Nephron (organoid): ENCODE measurements around the gene HEBP2.

Source experiments
- H3K27ac Mint-ChIP-seq, 3 experiments: 2 replicates each; pipeline ENCODE4 v1.8.0; 2020; ENCODE audit warnings: mixed read lengths in 3 of 3, mild to moderate bottlenecking in 2 of 3, moderate library complexity in 1 of 3
- H3K27me3 Mint-ChIP-seq: 2 replicates; pipeline ENCODE4 v1.8.0; 2021; ENCODE audit warnings: low read depth, mild to moderate bottlenecking, moderate library complexity, mixed read lengths
- H3K36me3 Mint-ChIP-seq: 2 replicates; pipeline ENCODE4 v1.8.0; 2020; ENCODE audit warnings: low read depth, mixed read lengths
- H3K4me1 Mint-ChIP-seq: 2 replicates; pipeline ENCODE4 v1.8.0; 2020; ENCODE audit warnings: mixed read lengths
- H3K4me3 Mint-ChIP-seq, 3 experiments: 2 replicates each; pipeline ENCODE4 v1.8.0; 2020; ENCODE audit warnings: mild to moderate bottlenecking in 3 of 3, mixed read lengths in 3 of 3, moderate library complexity in 2 of 3
- H3K9me3 Mint-ChIP-seq: 2 replicates; pipeline ENCODE4 v1.8.0; 2020; ENCODE audit warnings: mixed read lengths
- TF ChIP-seq, protein P1 (sequence below), 3 experiments: fragments of 200-600 bp; sonication (generic); IDR thresholded peaks; one replicate each; pipeline ENCODE4 v1.5.0; 2021; ENCODE audit warnings: antibody characterized with exemption in 3 of 3; ENCODE audit not compliant: unreplicated experiment in 3 of 3

Gene HEBP2

DNA sequence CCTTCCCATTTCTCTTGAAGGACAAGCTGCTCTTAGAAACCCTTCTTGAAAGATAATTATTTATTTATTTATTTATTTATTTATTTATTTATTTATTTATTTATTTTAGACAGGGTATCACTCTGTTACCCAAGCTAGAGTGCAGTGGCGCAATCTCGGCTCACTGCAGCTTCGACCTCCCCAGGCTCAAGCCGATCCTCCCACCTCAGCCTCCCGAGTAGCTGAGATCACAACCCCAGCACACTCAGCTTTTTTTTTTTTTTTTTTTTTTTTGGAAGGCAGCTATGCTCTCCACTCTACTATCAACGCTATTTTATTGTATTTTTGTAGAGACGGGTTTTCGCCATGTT is 1.2 kb upstream of the HEBP2 start:
- H3K27ac Mint-ChIP-seq, result no peak overlapping the region
- TF ChIP-seq, protein P1, sequence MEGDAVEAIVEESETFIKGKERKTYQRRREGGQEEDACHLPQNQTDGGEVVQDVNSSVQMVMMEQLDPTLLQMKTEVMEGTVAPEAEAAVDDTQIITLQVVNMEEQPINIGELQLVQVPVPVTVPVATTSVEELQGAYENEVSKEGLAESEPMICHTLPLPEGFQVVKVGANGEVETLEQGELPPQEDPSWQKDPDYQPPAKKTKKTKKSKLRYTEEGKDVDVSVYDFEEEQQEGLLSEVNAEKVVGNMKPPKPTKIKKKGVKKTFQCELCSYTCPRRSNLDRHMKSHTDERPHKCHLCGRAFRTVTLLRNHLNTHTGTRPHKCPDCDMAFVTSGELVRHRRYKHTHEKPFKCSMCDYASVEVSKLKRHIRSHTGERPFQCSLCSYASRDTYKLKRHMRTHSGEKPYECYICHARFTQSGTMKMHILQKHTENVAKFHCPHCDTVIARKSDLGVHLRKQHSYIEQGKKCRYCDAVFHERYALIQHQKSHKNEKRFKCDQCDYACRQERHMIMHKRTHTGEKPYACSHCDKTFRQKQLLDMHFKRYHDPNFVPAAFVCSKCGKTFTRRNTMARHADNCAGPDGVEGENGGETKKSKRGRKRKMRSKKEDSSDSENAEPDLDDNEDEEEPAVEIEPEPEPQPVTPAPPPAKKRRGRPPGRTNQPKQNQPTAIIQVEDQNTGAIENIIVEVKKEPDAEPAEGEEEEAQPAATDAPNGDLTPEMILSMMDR (IDR thresholded peaks at IDR 0.05; ENCODE audit: unreplicated experiment in 3 of 3), result no peak
- peaks cover 20% of the 10 kb centered on the region for H3K36me3 Mint-ChIP-seq
- no peaks in the 10 kb centered on the region for H3K9me3 Mint-ChIP-seq
- peak overlapping the region; percentile 85 to 89 (median 86) for H3K4me3 Mint-ChIP-seq
- no peaks in the 10 kb centered on the region for H3K27me3 Mint-ChIP-seq
- peaks cover 9% of the 10 kb centered on the region for H3K4me1 Mint-ChIP-seq

GRCh38 chr6:138403324-138403800 is 661 bp upstream of the HEBP2 start:
- peaks cover 9% of the 10 kb centered on the region for H3K4me1 Mint-ChIP-seq
- H3K27me3 Mint-ChIP-seq, result no peaks in the 10 kb centered on the region
- peak overlapping the region; percentile 85 to 89 (median 86) for H3K4me3 Mint-ChIP-seq
- TF ChIP-seq, protein P1 (IDR thresholded peaks at IDR 0.05; ENCODE audit: unreplicated experiment in 3 of 3), result peak in 2 of 3 experiments; percentile 14 to 30
- no peaks in the 10 kb centered on the region for H3K9me3 Mint-ChIP-seq
- peak overlapping the region in 1 of 3 experiments; percentile 69 for H3K27ac Mint-ChIP-seq
- H3K36me3 Mint-ChIP-seq, result peaks cover 24% of the 10 kb centered on the region

DNA sequence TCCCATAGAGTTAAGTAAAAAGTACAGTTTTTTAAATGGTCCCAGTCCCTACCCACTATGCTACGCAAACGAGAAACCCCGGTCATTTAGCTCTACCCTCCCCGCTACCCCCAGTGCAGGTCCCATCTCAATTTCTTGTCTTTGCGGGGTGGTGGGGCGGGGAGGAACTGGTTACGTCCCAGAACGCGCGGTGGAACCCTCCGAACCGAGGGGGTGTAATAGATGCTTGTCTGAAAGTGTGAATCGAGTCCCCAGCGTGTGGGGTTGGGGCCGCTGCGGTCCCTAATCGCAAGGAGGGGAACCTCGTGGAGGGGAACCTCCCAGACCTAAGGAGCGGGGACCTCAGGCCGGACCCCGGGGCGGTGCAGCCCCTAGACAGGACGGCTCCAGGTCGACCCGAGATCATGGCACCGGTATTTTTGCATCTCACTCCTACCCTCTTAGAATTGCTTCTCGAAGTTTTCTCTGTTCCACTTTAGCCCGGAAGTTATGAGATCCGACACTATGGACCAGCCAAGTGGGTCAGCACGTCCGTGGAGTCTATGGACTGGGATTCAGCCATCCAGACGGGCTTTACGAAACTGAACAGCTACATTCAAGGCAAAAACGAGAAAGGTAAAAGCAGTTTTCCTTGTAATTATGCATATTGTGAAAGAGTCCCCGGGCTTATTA is 779 bp downstream of the HEBP2 start:
- H3K9me3 Mint-ChIP-seq, result no peaks in the 10 kb centered on the region
- peak overlapping the region; percentile 8 to 81 (median 65) for H3K27ac Mint-ChIP-seq
- H3K4me1 Mint-ChIP-seq, result peaks cover 9% of the 10 kb centered on the region
- TF ChIP-seq, protein P1 (IDR thresholded peaks at IDR 0.05; ENCODE audit: unreplicated experiment in 3 of 3), result no peak
- H3K36me3 Mint-ChIP-seq, result peaks cover 37% of the 10 kb centered on the region
- no peaks in the 10 kb centered on the region for H3K27me3 Mint-ChIP-seq
- peak overlapping the region; percentile 89 to 90 (median 89) for H3K4me3 Mint-ChIP-seq

DNA sequence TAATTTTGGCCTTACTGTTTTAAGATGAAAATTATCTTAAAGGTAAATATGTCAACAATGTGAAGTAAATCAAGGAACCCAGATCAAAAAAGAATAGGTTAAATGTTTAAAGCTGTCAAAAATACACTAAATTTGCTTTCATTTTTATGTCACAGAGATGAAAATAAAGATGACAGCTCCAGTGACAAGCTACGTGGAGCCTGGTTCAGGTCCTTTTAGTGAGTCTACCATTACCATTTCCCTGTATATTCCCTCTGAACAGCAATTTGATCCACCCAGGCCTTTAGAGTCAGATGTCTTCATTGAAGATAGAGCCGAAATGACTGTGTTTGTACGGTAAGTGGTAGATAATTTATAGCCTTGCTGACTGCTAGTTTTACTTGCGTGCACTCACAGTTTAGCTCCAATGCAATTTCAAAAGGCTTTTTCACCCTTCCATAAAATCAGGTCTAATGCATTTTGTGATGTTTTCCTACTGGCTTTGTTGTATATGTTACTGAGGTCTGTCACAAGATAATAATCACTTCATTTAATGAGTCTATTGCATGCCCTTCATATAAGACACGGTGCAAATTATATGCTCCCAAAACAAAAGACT is 1.9 kb downstream of the HEBP2 start:
- peak overlapping the region; percentile 89 to 90 (median 89) for H3K4me3 Mint-ChIP-seq
- H3K9me3 Mint-ChIP-seq, result no peaks in the 10 kb centered on the region
- no peaks in the 10 kb centered on the region for H3K27me3 Mint-ChIP-seq
- peaks cover 45% of the 10 kb centered on the region for H3K36me3 Mint-ChIP-seq
- TF ChIP-seq, protein P1 (IDR thresholded peaks at IDR 0.05; ENCODE audit: unreplicated experiment in 3 of 3), result no peak
- peaks cover 9% of the 10 kb centered on the region for H3K4me1 Mint-ChIP-seq
- H3K27ac Mint-ChIP-seq, result no peak overlapping the region

DNA sequence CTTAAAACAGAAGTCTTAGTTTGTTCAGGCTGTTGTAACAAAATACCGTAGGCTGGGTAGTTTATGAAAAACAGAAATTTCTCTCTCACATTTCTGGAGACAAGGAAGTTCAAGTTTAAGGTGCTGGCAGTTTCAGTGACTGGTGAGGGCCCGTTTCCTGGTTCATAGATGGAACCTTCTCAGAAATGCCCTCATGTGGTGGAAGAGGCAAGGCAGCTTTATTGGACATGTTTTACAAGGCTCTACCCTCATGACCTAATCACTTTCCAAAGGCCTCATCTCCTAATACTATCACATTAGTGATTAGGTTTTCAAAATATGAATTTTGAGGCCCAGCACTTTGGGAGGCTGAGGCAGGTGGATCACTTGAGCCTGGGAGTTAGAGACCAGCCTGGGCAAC is 2.4 kb downstream of the HEBP2 start:
- Mint-ChIP-seq H3K9me3 (no peaks in the 10 kb centered on the region), H3K4me1 (peaks cover 9% of the 10 kb centered on the region), H3K27me3 (no peaks in the 10 kb centered on the region), H3K27ac (no peak overlapping the region), H3K36me3 (peaks cover 50% of the 10 kb centered on the region), H3K4me3 (peak overlapping the region; percentile 89 to 90 (median 89))
- TF ChIP-seq, protein P1 (IDR thresholded peaks at IDR 0.05; ENCODE audit: unreplicated experiment in 3 of 3), result no peak
